HG03045 (cell line): ENCODE data around the gene EHBP1L1.

Experiments used
- ATAC-seq: cut with Tn5 transposase; IDR thresholded peaks from one replicate; pipeline ENCODE4 v1.9.1; 2021; ENCODE audit warnings: mild to moderate bottlenecking, moderate library complexity; ENCODE audit not compliant: unreplicated experiment

The EHBP1L1 gene

GRCh38 chr11:65592858-65593517 is 17.1 kb downstream of the EHBP1L1 start:
- ATAC-seq = no peak

DNA sequence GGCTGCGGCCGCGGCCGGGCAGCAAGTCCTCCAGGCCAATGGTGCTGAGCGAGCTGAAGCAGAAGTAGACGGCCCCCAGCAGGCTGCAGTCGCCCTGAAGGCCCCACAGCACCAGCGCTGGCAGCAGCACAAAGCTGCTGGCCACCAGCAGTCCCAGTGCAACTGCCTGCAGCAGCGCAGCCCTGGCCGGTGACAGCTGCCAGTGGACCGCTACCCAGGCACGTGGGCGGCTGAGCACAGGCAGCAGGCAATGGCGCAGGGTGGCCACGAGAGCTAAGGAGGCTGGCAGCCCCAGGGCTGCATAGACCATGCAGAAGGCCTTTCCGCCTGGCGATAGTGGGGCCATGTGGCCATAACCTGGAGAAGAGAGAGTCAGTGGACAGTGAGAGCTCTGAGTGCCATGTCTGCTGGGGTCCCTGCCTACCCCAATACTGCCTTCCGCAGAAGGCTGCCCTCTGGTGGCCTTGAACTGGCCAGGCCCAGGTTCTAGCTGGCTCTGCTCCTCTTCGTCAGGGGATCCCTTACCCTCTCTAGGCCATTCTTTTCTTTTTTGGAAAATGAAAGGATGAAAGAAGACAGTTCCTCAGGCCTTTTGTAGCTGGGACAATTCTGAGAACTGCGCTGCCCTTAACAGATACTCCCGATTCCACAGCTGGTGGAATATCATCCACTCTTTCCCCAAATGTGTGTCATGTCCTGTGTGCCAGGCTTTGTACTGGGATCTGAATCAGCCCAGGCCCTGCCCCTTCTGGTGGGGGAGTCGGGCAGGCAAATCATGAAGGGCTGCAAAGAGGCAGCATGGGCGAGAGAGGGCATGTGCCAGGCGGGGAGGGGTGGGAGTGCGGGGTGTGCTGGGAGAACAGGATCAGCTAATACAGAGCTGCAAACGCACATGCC is 17.9 kb downstream of the EHBP1L1 start:
- no peak for ATAC-seq

GRCh38 chr11:65595131-65595530 is 19.3 kb downstream of the EHBP1L1 start:
- ATAC-seq = no peak

GRCh38 chr11:65595543-65596281 is 19.9 kb downstream of the EHBP1L1 start, which contains the start of gene KCNK7:
Gene KCNK7 (minus strand): TSS chr11:65595800. CDS start chr11:65595772, 28 bp downstream.
- ATAC-seq = no peak

DNA sequence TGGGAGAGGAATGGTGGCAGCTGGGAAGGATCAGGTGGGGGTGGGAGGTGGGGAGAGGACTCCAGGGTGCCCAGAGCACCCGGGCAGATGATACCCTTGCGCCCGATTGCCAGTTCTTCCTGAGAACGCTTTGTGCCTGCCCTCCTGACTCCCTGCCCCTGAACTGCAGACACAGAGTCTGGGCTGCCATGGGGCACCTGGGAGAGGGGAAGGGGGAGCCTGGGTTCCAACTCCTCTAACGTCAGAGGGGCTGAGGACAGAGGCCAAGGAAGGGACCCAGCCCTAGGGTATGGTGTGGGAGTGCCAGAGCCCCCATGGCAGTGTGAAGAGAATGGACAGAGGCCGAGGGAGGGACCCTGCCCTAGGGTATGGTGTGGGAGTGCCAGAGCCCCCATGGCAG is 20.7 kb downstream of the EHBP1L1 start:
- no peak for ATAC-seq

GRCh38 chr11:65598258-65598699 is 22.4 kb downstream of the EHBP1L1 start:
- ATAC-seq = no peak

DNA sequence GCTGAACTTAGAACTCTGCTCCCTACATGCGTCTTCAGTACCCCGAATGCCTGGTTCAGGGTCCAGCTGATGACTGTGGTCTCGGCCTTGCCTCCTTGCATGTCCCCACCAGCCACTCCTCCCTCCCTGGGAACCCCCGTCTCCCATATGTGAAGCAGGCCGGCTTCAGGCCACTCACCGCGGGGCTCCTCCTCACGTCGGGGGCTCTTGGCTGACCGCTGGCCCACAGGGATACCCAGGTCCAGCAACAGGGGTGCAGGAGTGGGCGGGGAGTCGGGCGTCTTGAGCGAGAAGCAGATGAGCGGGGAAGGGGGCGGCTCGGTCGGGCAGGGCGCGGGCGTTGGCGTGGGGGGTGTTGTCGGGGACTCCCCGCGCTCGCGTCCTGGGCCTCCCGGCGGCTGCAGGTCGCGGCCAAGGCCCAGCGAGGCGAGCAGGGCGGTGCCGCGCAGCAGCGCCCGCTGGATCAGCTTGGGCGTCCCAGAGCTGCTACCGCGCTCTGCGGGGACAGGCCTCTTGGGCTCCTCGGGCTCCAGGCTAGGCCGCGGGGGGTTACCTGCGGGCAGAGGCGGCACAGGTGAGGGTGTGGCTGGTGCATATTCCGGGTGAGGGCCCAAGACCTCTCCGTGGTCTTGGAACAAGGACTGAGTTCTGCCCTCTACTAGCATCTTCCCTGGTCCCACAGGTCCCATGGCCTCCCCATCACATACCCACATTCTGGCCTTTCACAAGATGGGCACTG is 23.5 kb downstream of the EHBP1L1 start:
- ATAC-seq = no peak

DNA sequence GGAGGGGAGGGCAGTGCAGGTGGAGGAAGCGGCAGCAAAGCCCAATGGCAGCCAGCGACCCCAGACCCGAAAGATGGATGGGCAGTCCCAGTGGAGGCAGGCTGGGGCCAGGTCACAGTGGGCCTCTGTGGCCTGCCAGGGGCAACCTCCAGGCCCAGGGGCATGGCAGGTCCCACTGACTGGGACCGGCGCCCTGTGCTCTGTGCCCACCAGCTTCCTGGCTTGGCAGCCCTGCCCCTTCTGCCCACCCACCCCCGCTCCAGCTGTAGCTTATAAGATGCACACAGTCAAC is 24.0 kb downstream of the EHBP1L1 start:
- ATAC-seq = no peak

DNA sequence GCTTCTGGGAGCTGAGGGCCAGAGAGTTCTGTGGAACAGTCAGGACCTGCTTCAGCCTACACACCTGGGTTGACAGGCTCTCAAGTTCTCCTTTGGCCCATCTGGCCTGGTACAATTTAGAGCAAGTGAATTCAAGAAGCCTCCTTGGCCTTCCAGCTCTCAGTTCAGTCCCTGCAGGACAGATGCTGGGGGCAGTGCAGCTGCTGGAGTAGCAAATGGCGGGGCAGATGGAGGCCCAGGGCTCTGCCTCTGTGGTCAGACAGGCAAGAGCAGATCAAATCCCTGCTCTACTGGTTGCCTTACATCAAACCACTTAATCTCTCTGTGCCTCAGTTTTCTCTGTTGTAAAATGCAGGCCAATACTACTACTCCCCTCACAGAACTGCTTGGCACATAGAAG is 28.4 kb downstream of the EHBP1L1 start:
- ATAC-seq = no peak

DNA sequence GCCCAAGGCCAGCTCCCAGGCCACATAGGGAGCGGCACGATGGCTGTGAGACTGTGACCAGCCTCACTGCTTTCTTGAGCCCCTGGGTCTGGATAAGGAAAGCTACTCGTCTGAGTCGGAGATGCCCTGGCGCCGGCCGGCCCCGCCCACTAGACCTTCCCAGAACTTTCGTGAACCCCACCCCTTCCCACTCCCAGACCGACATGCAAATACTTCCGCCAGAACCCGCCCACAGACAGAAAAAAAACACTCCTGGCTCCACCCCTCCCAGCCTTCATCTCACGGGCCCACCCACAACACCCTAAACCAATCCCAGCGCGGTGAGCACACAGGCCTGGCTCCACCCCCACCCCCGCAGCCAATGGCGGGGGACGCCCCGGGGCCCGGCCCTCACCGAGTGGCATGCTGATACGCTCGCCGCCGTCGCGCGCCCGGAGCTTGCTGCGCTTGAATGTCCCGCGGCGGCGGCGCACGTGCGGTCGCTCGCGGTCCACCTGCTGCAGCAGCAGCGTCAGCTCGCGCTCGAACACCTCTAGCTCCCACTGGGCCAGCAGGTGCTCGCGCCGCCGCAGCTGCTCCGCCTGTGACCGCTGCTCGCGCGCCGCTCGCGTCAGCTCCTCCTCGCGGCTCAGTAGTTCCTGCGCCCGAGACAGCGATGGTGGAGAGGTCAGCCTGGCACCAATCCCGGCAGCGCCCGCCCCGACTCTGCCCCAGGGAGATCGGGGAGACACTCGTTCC is 31.2 kb downstream of the EHBP1L1 start:
- ATAC-seq = no peak

- no peak for ATAC-seq
Measured at GRCh38 chr11:65607614-65608426, 32.0 kb downstream of the EHBP1L1 start.

GRCh38 chr11:65609229-65609628 is 33.4 kb downstream of the EHBP1L1 start:
- ATAC-seq = no peak

- no peak for ATAC-seq
Measured at GRCh38 chr11:65609665-65610064, 33.8 kb downstream of the EHBP1L1 start.

- ATAC-seq = no peak
Measured at GRCh38 chr11:65610404-65610803, 34.6 kb downstream of the EHBP1L1 start.

GRCh38 chr11:65611028-65611757 is 35.3 kb downstream of the EHBP1L1 start:
- ATAC-seq = no peak

- no peak for ATAC-seq
Measured at GRCh38 chr11:65611758-65612603, 36.1 kb downstream of the EHBP1L1 start.

- no peak for ATAC-seq
Measured at GRCh38 chr11:65612691-65613090, 36.8 kb downstream of the EHBP1L1 start.
